Spleen (tissue), 11 donors: ENCODE results near the gene AKR1C3. TPM values are rescaled to one million over a fixed set of nuclear protein-coding genes. Genes with fewer than 3 reads are reported as not detected.

Experiments
- polyA plus RNA-seq, 3 donors: library from polyadenylated mRNA; stranded (reverse); fragments of 200-250 nt; gene quantifications; one replicate each; pipeline ENCODE4 v1.2.1, GENCODE V29; 2013
- small RNA-seq, 4 donors: library from RNA; depleted of rRNA; stranded (forward); fragments of <200 nt; gene quantifications; one replicate each; pipeline ENCODE3, GENCODE V24; 2016
- total RNA-seq, 7 donors: library from RNA; depleted of rRNA in 3 of 7; stranded (reverse); fragments of >200 nt in 3 of 7; fragmentation: NEBNext Ultra II Directional in 4 of 7; extraction: Animal tissue kit (Norgen Biotek cat#: 25700) in 4 of 7; gene quantifications; one replicate each; pipeline versions ENCODE4 v1.1.0 to v1.2.1, GENCODE V29; 2016 to 2021
- donor health status: healthy with polysubstance abuse.
- donor health status: DM: no; HTN: no; CAD: no; lungs with moderate emphysema.
- donor health status: DM: no; HTN: no; CAD: no.
- donor health status: Bipolar disorder and iron deficiency.
- donor health status: healthy.
- donor health status: DM: no; HTN: no; CAD: no.
- donor health status: DM: yes; HTN: yes; CAD: no.

AKR1C3 gene
- total and polyA plus RNA-seq, 10 donors: 0.85 to 5.7 (median 2.8) TPM

Small RNA genes lying within 50 kb of the gene (small RNA-seq; reads per million reads assigned to genes)
- 0 reads per million in 4 donors for gene RF00096

Other genes with a start within 250 kb of the AKR1C3 start
- gene AKR1C1, start 131.0 kb upstream of the AKR1C3 start, total RNA-seq: 1 to 10 TPM; 1.3 to 5.8 (median 2.4) TPM
- gene AKR1C1, start 131.0 kb upstream of the AKR1C3 start, polyA plus RNA-seq: 10 to 100 TPM in 1 of 3 donors, 1 to 10 TPM in 2; 4.8 to 13.5 (median 10.0) TPM
- 1 to 10 TPM in 3 of 7 donors, under 1 TPM in 3, not detected in 1; 0.60 to 3.6 (median 1.5) TPM for gene AKR1C2, start 90.6 kb upstream of the AKR1C3 start, total RNA-seq
- 1 to 10 TPM in 2 of 3 donors, under 1 TPM in 1; 0.91 to 2.5 (median 2.3) TPM for gene AKR1C2, start 90.6 kb upstream of the AKR1C3 start, polyA plus RNA-seq
- under 1 TPM in 2 of 7 donors, not detected in 5; 0.23 to 0.26 TPM for gene AKR1C8, start 90.7 kb downstream of the AKR1C3 start, total RNA-seq
- gene AKR1C8, start 90.7 kb downstream of the AKR1C3 start, polyA plus RNA-seq: not detected
- gene AKR1C4, start 102.4 kb downstream of the AKR1C3 start, total RNA-seq: not detected
- gene AKR1C4, start 102.4 kb downstream of the AKR1C3 start, polyA plus RNA-seq: not detected